ENCODE data around the gene PLEKHD1.
A peak's percentile ranks its signal among the peaks of the same experiment; 100 is the strongest.

GRCh38 chr14:69580009-69580577 is 95.6 kb downstream of the PLEKHD1 start:
- TF ChIP-seq CTCF (conservative IDR thresholded peaks at IDR 0.05 in 1 of 2, IDR thresholded peaks at IDR 0.05 in 1 of 2; ENCODE audit: low read depth in 1 of 2, low read length in 2 of 2) = peak; percentile 59 to 89
- no peak for TF ChIP-seq EZH2 (IDR thresholded peaks at IDR 0.05; ENCODE audit: low read length, missing control alignments)

Measured in fibroblast of lung (primary cell).